SK-N-SH treated with all-trans-retinoic acid at 6 μM for 48 hours (cell line): ENCODE data around the gene ZNF558.
"Not testable (repeated sequence)": the region's sequence is repeated elsewhere in the genome, so short reads cannot be mapped to it uniquely, and the experiment has no call there.

Experiments
- ARNTL ChIP-seq: fragments of 450-650 bp; formaldehyde crosslinking; IDR thresholded peaks from 2 replicates; pipeline ENCODE4 v1.5.0; 2020; ENCODE audit warnings: low read depth, mild to moderate bottlenecking, moderate library complexity, borderline replicate concordance
- CREB5 ChIP-seq: fragments of 250-450 bp; sonication (Bioruptor Pico); IDR thresholded peaks from 2 replicates; pipeline ENCODE4 v1.5.1; 2020; ENCODE audit warnings: low read depth, mild to moderate bottlenecking, moderate library complexity
- ESRRG ChIP-seq: fragments of 250-450 bp; sonication (Bioruptor Pico); IDR thresholded peaks from 2 replicates; pipeline ENCODE4 v1.6.1; 2021; ENCODE audit warnings: mild to moderate bottlenecking
- ISL1 ChIP-seq: fragments of 250-450 bp; sonication (Bioruptor Pico); IDR thresholded peaks from 2 replicates; pipeline ENCODE4 v2.1.2; 2022; ENCODE audit warnings: mild to moderate bottlenecking, moderate library complexity
- OSR1 ChIP-seq: fragments of 250-450 bp; sonication (Bioruptor Pico); IDR thresholded peaks from 2 replicates; pipeline ENCODE4 v1.8.0; 2022; ENCODE audit warnings: moderate library complexity, mild to moderate bottlenecking, inconsistent platforms
- TCF4 ChIP-seq: fragments of 250-450 bp; sonication (Bioruptor Pico); IDR thresholded peaks from 2 replicates; pipeline ENCODE4 v1.8.0; 2021; ENCODE audit warnings: mild to moderate bottlenecking, moderate library complexity, borderline replicate concordance
- ZC3H10 ChIP-seq: fragments of 250-450 bp; sonication (Bioruptor Pico); IDR thresholded peaks from 2 replicates; pipeline ENCODE4 v1.5.1; 2021; ENCODE audit warnings: mild to moderate bottlenecking, moderate library complexity
- ZNF8 ChIP-seq: fragments of 450-650 bp; formaldehyde crosslinking; IDR thresholded peaks from 2 replicates; pipeline ENCODE4 v1.5.0; 2020; ENCODE audit warnings: mild to moderate bottlenecking, moderate library complexity
- TF ChIP-seq, protein P1 (sequence below): fragments of 250-450 bp; sonication (Bioruptor Pico); IDR thresholded peaks from 2 replicates; pipeline ENCODE4 v1.8.0; 2020; ENCODE audit warnings: mild to moderate bottlenecking, moderate library complexity, borderline replicate concordance

GRCh38 chr19:8767257-8767656 is 64.8 kb downstream of the ZNF558 start:
- TF ChIP-seq ZNF8 (CRISPR knock-in tag); ESRRG (CRISPR knock-in tag); ARNTL (CRISPR knock-in tag); ZC3H10; CREB5 (CRISPR knock-in tag); TCF4; OSR1 (CRISPR knock-in tag); ISL1 (CRISPR knock-in tag): not testable (repeated sequence)
- TF ChIP-seq, protein P1, sequence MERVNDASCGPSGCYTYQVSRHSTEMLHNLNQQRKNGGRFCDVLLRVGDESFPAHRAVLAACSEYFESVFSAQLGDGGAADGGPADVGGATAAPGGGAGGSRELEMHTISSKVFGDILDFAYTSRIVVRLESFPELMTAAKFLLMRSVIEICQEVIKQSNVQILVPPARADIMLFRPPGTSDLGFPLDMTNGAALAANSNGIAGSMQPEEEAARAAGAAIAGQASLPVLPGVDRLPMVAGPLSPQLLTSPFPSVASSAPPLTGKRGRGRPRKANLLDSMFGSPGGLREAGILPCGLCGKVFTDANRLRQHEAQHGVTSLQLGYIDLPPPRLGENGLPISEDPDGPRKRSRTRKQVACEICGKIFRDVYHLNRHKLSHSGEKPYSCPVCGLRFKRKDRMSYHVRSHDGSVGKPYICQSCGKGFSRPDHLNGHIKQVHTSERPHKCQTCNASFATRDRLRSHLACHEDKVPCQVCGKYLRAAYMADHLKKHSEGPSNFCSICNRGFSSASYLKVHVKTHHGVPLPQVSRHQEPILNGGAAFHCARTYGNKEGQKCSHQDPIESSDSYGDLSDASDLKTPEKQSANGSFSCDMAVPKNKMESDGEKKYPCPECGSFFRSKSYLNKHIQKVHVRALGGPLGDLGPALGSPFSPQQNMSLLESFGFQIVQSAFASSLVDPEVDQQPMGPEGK (CRISPR knock-in tag): not testable (repeated sequence)
